PC-9 (cell line): ENCODE measurements around the gene SIAH2. TPM values are rescaled to one million over a fixed set of nuclear protein-coding genes. Genes with fewer than 3 reads are reported as not detected.

Experiments
- BruUV-seq: library from RNA; stranded (reverse); fragments of 400-500 nt; replicated peaks from 2 replicates; lab custom pipeline; 2021; lab: Mats Ljungman, UMichigan
- CTCF ChIA-PET: fragments of 300-600 bp; sonication (Branson Sonifier 250); formaldehyde crosslinking; loops from one replicate; lab custom pipeline; 2022; ENCODE audit warnings: antibody characterized with exemption; lab: Charles Lee
- POLR2A ChIA-PET: fragments of 300-600 bp; sonication (Branson Sonifier 250); formaldehyde crosslinking; loops from one replicate; lab custom pipeline; 2022; ENCODE audit warnings: antibody characterized with exemption; ENCODE audit not compliant: unreplicated experiment; lab: Charles Lee
- DNase-seq, 2 experiments: peaks; one replicate each; pipeline versions ENCODE4 v3.0.0 to v3.0.0-alpha.2; 2015 to 2022; ENCODE audit warnings: mixed read lengths in 1 of 2
- H2AFZ ChIP-seq: fragments of 200-600 bp; sonication (generic); 2 replicates; pipeline ENCODE4 v1.8.1; 2017; ENCODE audit warnings: antibody characterized with exemption
- H3F3A ChIP-seq: fragments of 200-600 bp; sonication (generic); 2 replicates; pipeline ENCODE4 v1.8.1; 2017; ENCODE audit warnings: antibody characterized with exemption, mild to moderate bottlenecking, low read depth; ENCODE audit not compliant: insufficient read depth
- H3K27ac ChIP-seq: fragments of 200-600 bp; sonication (generic); 2 replicates; pipeline ENCODE4 v1.6.1; 2016; ENCODE audit warnings: mixed run types
- H3K27me3 ChIP-seq: fragments of 200-600 bp; sonication (generic); 2 replicates; pipeline ENCODE4 v1.6.1; 2016; ENCODE audit warnings: low read depth, mixed run types; ENCODE audit not compliant: insufficient read depth
- H3K36me3 ChIP-seq: fragments of 200-600 bp; sonication (generic); 2 replicates; pipeline ENCODE4 v1.6.1; 2016; ENCODE audit warnings: low read depth, mixed run types
- H3K4me1 ChIP-seq: fragments of 200-600 bp; sonication (generic); replicated peaks from 2 replicates; pipeline ENCODE4 v1.6.1; 2016; ENCODE audit warnings: mixed run types; ENCODE audit not compliant: insufficient read depth
- H3K4me2 ChIP-seq: fragments of 200-600 bp; sonication (generic); 2 replicates; pipeline ENCODE4 v1.6.1; 2017; ENCODE audit warnings: mixed run types
- H3K4me3 ChIP-seq: fragments of 200-600 bp; sonication (generic); 2 replicates; pipeline ENCODE4 v1.6.1; 2016; ENCODE audit warnings: mixed run types
- H3K79me2 ChIP-seq: fragments of 200-600 bp; sonication (generic); 2 replicates; pipeline ENCODE4 v1.6.1; 2017; ENCODE audit warnings: low read depth, mixed run types
- H3K9me2 ChIP-seq: fragments of 200-600 bp; sonication (generic); 2 replicates; pipeline ENCODE4 v1.8.1; 2017; ENCODE audit warnings: mild to moderate bottlenecking; ENCODE audit not compliant: insufficient read depth
- H3K9me3 ChIP-seq: fragments of 200-600 bp; sonication (generic); 2 replicates; pipeline ENCODE4 v1.8.1; 2016; ENCODE audit warnings: low read depth; ENCODE audit not compliant: insufficient read depth
- H4K20me1 ChIP-seq: fragments of 200-600 bp; sonication (generic); 2 replicates; pipeline ENCODE4 v1.8.1; 2017; ENCODE audit not compliant: insufficient read depth
- EZH2 ChIP-seq: fragments of 200-600 bp; sonication (generic); IDR thresholded peaks from 2 replicates; pipeline ENCODE4 v1.8.0; 2017; ENCODE audit warnings: antibody characterized with exemption, low read depth
- intact Hi-C: fragments of 100-400 bp; cut with micrococcal nuclease; formaldehyde crosslinking; loops from one replicate; pipeline ENCODE4 v1.10.0; 2022; ENCODE audit not compliant: unreplicated experiment
- total RNA-seq: library from RNA; stranded (reverse); gene quantifications from 2 replicates; pipeline ENCODE4 v1.2.3, GENCODE V29; 2021
- TF ChIP-seq, protein P1 (sequence below): fragments of 200-600 bp; sonication (generic); conservative IDR thresholded peaks from 2 replicates; pipeline ENCODE4 v1.6.1; 2017; ENCODE audit warnings: mixed run types, antibody characterized with exemption, mild to moderate bottlenecking, moderate library complexity

SIAH2 gene
- total RNA-seq, 1 experiment from 2014 or later, result 20.3 TPM

DNA sequence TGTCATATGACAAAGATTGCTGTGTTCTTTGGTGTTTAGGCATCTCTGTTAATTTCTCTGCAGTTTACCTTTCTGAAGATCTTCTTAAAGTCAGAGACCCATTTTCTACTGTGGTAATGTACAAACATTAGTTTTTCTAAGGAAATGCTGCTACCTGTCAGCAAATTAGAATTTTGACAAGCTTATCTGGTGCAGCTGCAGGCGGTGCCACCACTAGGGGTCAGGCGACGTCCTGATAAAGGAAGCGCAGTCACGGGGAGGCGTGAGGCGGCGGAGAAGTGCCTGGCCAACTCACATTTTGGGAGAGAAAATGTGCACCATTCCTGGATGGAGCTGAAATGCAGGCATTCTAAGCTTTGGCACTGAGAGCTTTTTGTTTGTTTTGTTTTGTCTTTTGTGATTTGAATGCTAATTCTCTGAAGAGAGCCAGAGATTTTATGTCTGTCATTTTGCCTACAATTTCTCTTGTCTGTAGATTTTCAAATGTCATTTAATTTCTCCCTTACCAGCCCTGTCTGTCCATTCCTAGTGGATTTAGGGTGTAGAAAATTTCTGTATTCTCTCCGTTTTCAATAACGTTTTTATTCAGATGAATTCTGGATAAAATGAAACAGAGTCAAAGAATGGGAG lies 24.9 kb upstream of the SIAH2 start:
- H3K27ac ChIP-seq, result no peak overlapping the region
- no peak overlapping the region for H2AFZ ChIP-seq
- H4K20me1 ChIP-seq, result no peaks in the 10 kb centered on the region
- no peaks in the 10 kb centered on the region for H3K9me3 ChIP-seq
- DNase-seq, result peak in 1 of 2 experiments; percentile 55
- H3F3A ChIP-seq, result peaks cover 10% of the 10 kb centered on the region; the same call in 1 of the 2 replicates
- POLR2A ChIA-PET, result interaction anchor here (0.6 kb wide), 1 partner anchor 35 kb away, joined by 3 read pairs; no protein-coding TSS in a partner anchor
- H3K4me2 ChIP-seq, result no peak overlapping the region
- H3K27me3 ChIP-seq, result no peaks in the 10 kb centered on the region
- H3K36me3 ChIP-seq, result no peaks in the 10 kb centered on the region
- intact Hi-C loops, result loop anchor here (1.0 to 2.0 kb wide), 2 partner anchors 67 to 77 kb away; no protein-coding TSS in a partner anchor
- H3K4me1 ChIP-seq, result peaks cover 18% of the 10 kb centered on the region
- H3K79me2 ChIP-seq, result no peaks in the 10 kb centered on the region
- no TSS peak for BruUV-seq
- TF ChIP-seq, protein P1, sequence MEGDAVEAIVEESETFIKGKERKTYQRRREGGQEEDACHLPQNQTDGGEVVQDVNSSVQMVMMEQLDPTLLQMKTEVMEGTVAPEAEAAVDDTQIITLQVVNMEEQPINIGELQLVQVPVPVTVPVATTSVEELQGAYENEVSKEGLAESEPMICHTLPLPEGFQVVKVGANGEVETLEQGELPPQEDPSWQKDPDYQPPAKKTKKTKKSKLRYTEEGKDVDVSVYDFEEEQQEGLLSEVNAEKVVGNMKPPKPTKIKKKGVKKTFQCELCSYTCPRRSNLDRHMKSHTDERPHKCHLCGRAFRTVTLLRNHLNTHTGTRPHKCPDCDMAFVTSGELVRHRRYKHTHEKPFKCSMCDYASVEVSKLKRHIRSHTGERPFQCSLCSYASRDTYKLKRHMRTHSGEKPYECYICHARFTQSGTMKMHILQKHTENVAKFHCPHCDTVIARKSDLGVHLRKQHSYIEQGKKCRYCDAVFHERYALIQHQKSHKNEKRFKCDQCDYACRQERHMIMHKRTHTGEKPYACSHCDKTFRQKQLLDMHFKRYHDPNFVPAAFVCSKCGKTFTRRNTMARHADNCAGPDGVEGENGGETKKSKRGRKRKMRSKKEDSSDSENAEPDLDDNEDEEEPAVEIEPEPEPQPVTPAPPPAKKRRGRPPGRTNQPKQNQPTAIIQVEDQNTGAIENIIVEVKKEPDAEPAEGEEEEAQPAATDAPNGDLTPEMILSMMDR, result peak; percentile 51
- TF ChIP-seq EZH2, result no peak
- CTCF ChIA-PET, result interaction anchor here (0.6 to 1.0 kb wide), 5 partner anchors 23 to 312 kb away, joined by 3 to 5 read pairs (median 3); no protein-coding TSS in a partner anchor
- H3K4me3 ChIP-seq, result no peak overlapping the region
- no peaks in the 10 kb centered on the region for H3K9me2 ChIP-seq

DNA sequence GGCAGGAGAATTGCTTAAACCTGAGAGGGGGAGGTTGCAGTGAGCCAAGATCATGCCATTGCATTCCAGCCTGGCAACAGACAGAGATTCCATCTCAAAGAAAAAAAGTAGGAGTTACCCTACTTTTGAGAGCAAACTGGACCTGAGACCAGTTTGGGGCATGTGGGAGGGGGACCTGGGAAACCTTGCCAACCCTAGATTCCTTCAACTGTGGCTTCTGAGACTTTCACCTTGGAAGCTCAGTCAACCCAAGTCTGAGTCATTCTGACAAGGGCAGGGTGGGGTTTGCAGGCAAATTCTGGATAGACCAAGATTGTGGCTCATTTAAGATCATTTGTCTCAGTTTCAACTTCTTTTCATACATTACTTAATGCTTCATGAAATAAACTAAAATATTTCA lies 23.8 kb upstream of the SIAH2 start:
- no TSS peak for BruUV-seq

DNA sequence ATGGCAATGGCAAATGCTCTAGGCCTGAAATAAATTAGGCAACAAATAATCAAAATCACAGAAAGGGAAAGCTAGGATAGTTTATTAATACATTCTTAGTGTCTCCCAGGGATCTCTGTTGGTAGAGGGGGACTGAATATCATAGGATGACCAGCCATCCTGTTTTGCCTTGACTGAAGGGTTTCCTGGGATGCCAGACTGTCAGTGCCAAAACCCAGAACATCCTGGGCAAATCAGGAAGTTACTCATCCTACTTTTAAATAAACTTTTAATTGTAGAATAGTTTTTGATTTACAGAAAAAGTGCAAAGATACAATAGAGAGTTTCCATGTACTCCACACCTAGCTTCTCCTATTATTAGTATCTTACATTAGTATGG lies 21.8 kb upstream of the SIAH2 start:
- POLR2A ChIA-PET, result interaction anchor here (0.6 kb wide), 1 partner anchor 413 kb away, joined by 3 read pairs; no protein-coding TSS in a partner anchor
- Histone ChIP-seq H3K4me1 (peaks cover 18% of the 10 kb centered on the region), H3F3A (peaks cover 10% of the 10 kb centered on the region; the same call in 1 of the 2 replicates), H3K36me3 (no peaks in the 10 kb centered on the region), H3K4me3 (no peak overlapping the region), H4K20me1 (no peaks in the 10 kb centered on the region), H3K27ac (no peak overlapping the region), H3K9me3 (no peaks in the 10 kb centered on the region), H3K4me2 (no peak overlapping the region), H3K79me2 (no peaks in the 10 kb centered on the region), H3K9me2 (no peaks in the 10 kb centered on the region), H3K27me3 (no peaks in the 10 kb centered on the region), H2AFZ (no peak overlapping the region)
- intact Hi-C loops, result no loop called here
- no TSS peak for BruUV-seq
- CTCF ChIA-PET, result no interaction called here
- DNase-seq, result no peak
- TF ChIP-seq EZH2, result no peak
- TF ChIP-seq, protein P1, result no peak

More for the DNA sequence above, 23.8 kb upstream of the SIAH2 start:
- Histone ChIP-seq H3K9me3 (no peaks in the 10 kb centered on the region), H4K20me1 (no peaks in the 10 kb centered on the region), H3K27ac (peak overlapping the region; percentile 28), H3K9me2 (no peaks in the 10 kb centered on the region), H3K79me2 (no peaks in the 10 kb centered on the region), H3K27me3 (no peaks in the 10 kb centered on the region), H3K4me2 (peak overlapping the region; percentile 23), H3K36me3 (no peaks in the 10 kb centered on the region), H3K4me3 (no peak overlapping the region), H2AFZ (no peak overlapping the region), H3F3A (peaks cover 10% of the 10 kb centered on the region; the same call in 1 of the 2 replicates), H3K4me1 (peaks cover 18% of the 10 kb centered on the region)
- ChIA-PET POLR2A (interaction anchor here (0.5 to 1.0 kb wide), 2 partner anchors 19 to 25 kb away, joined by 3 to 4 read pairs; no protein-coding TSS in a partner anchor), CTCF (interaction anchor here (0.8 kb wide), 1 partner anchor 78 kb away, joined by 3 read pairs; no protein-coding TSS in a partner anchor)
- TF ChIP-seq, protein P1, result no peak
- no peak for TF ChIP-seq EZH2
- intact Hi-C loops, result loop anchor here (1.0 to 2.0 kb wide), 4 partner anchors 23 to 79 kb away; partner anchors contain the start of gene SIAH2
- peak; percentile 80 to 81 for DNase-seq
